SU-DHL-6 (cell line): ENCODE measurements around the gene SCAPER.

Experiments
- EZH2phosphoT487 ChIP-seq: fragments of 200-600 bp; sonication (generic), shearing (Covaris generic); conservative IDR thresholded peaks from 2 replicates; pipeline ENCODE4 v1.6.1; 2018; ENCODE audit warnings: mild to moderate bottlenecking, antibody characterized with exemption, low read length, moderate library complexity, mixed read lengths
- TF ChIP-seq, protein P1 (sequence below): fragments of 200-600 bp; sonication (generic); IDR thresholded peaks from one replicate; pipeline ENCODE4 v1.5.1; 2017; ENCODE audit warnings: antibody characterized with exemption, mild to moderate bottlenecking, low read length, moderate library complexity; ENCODE audit not compliant: insufficient read depth, poor library complexity, severe bottlenecking

DNA sequence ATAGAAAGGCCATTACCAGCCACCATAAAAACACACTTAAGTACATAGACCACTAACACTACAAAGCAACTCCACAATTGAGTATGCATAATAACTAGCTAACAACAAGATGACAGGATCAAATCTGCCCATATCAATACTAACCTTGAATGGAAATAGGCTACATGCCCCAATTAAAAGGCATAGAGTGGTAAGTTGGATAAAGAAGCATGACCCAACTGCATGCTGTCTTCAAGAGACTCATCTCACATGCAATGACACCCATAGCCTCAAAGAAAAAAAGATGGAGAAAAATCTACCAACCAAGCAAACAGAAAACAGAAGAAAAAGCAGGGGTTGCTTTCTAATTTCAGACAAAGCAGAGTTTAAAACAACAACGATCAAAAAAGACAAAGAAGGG, 349.9 kb downstream of the SCAPER start:
- TF ChIP-seq, protein P1, sequence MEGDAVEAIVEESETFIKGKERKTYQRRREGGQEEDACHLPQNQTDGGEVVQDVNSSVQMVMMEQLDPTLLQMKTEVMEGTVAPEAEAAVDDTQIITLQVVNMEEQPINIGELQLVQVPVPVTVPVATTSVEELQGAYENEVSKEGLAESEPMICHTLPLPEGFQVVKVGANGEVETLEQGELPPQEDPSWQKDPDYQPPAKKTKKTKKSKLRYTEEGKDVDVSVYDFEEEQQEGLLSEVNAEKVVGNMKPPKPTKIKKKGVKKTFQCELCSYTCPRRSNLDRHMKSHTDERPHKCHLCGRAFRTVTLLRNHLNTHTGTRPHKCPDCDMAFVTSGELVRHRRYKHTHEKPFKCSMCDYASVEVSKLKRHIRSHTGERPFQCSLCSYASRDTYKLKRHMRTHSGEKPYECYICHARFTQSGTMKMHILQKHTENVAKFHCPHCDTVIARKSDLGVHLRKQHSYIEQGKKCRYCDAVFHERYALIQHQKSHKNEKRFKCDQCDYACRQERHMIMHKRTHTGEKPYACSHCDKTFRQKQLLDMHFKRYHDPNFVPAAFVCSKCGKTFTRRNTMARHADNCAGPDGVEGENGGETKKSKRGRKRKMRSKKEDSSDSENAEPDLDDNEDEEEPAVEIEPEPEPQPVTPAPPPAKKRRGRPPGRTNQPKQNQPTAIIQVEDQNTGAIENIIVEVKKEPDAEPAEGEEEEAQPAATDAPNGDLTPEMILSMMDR = no peak
- TF ChIP-seq EZH2phosphoT487 = no peak
